HG02678 (cell line): ENCODE measurements around the gene KCNT2.
"Not testable (repeated sequence)": the region's sequence is repeated elsewhere in the genome, so short reads cannot be mapped to it uniquely, and the experiment has no call there.

Experiments
- ATAC-seq: cut with Tn5 transposase; IDR thresholded peaks from one replicate; pipeline ENCODE4 v1.9.1; 2021; ENCODE audit warnings: mild to moderate bottlenecking, moderate library complexity; ENCODE audit not compliant: unreplicated experiment

The KCNT2 gene

GRCh38 chr1:196593955-196594354, 14.3 kb downstream of the KCNT2 start:
- ATAC-seq = no peak

- ATAC-seq = no peak
Measured at GRCh38 chr1:196590959-196591358, 17.3 kb downstream of the KCNT2 start.

GRCh38 chr1:196590012-196590708, 18.1 kb downstream of the KCNT2 start:
- no peak for ATAC-seq

- ATAC-seq = no peak
Measured at GRCh38 chr1:196584696-196585095, 23.5 kb downstream of the KCNT2 start.

- ATAC-seq = no peak
Measured at GRCh38 chr1:196577386-196577785, 30.9 kb downstream of the KCNT2 start.

GRCh38 chr1:196573226-196573625, 35.0 kb downstream of the KCNT2 start:
- no peak for ATAC-seq

GRCh38 chr1:196567238-196567637, 41.0 kb downstream of the KCNT2 start:
- no peak for ATAC-seq

- ATAC-seq = no peak
Measured at GRCh38 chr1:196563768-196564167, 44.5 kb downstream of the KCNT2 start.

GRCh38 chr1:196559314-196559713, 48.9 kb downstream of the KCNT2 start:
- no peak for ATAC-seq

GRCh38 chr1:196558411-196558810, 49.8 kb downstream of the KCNT2 start:
- no peak for ATAC-seq

GRCh38 chr1:196557797-196558196, 50.4 kb downstream of the KCNT2 start:
- ATAC-seq = no peak

GRCh38 chr1:196550731-196551130, 57.5 kb downstream of the KCNT2 start:
- no peak for ATAC-seq

- ATAC-seq = no peak
Measured at GRCh38 chr1:196546272-196547111, 61.7 kb downstream of the KCNT2 start.

- no peak for ATAC-seq
Measured at GRCh38 chr1:196545222-196545621, 63.0 kb downstream of the KCNT2 start.

GRCh38 chr1:196544617-196545016, 63.6 kb downstream of the KCNT2 start:
- no peak for ATAC-seq

- ATAC-seq = no peak
Measured at GRCh38 chr1:196543833-196544232, 64.4 kb downstream of the KCNT2 start.

GRCh38 chr1:196538473-196538872, 69.8 kb downstream of the KCNT2 start:
- no peak for ATAC-seq

- ATAC-seq = no peak
Measured at GRCh38 chr1:196535727-196536126, 72.5 kb downstream of the KCNT2 start.

GRCh38 chr1:196531737-196532524, 76.3 kb downstream of the KCNT2 start:
- no peak for ATAC-seq

- ATAC-seq = no peak
Measured at GRCh38 chr1:196527919-196528318, 80.3 kb downstream of the KCNT2 start.

GRCh38 chr1:196522574-196523345, 85.5 kb downstream of the KCNT2 start:
- ATAC-seq = not testable (repeated sequence)
